Keratinocyte (primary cell): ENCODE data around the gene FANCF. TPM values are rescaled to one million over a fixed set of nuclear protein-coding genes. Genes with fewer than 3 reads are reported as not detected.

Experiments
- DNase-seq: peaks from one replicate; pipeline ENCODE4 v3.0.0-alpha.2; 2011; ENCODE audit warnings: low read depth, missing footprints, low spot score
- FAIRE-seq: peaks from 2 replicates; lab custom pipeline; 2011; peaks lifted over from hg19 to GRCh38; lab: Jason Lieb, UNC
- H2AFZ ChIP-seq: 2 replicates; pipeline ENCODE4 v1.6.0; 2012; ENCODE audit warnings: low read length, control low read depth, inconsistent platforms; ENCODE audit not compliant: control insufficient read depth
- H3K27ac ChIP-seq: 2 replicates; pipeline ENCODE4 v1.5.1; 2011; ENCODE audit warnings: low read length; ENCODE audit not compliant: control insufficient read depth, insufficient read depth
- H3K27me3 ChIP-seq: 3 replicates; pipeline ENCODE4 v1.6.0; 2011; ENCODE audit warnings: low read length; ENCODE audit not compliant: control insufficient read depth, insufficient read depth; ENCODE audit errors: extremely low read depth
- H3K36me3 ChIP-seq, 2 experiments: 2 replicates in 1 of 2; 3 replicates in 1 of 2; pipeline ENCODE4 v1.5.1; 2011; ENCODE audit warnings: low read length in 2 of 2, mild to moderate bottlenecking in 1 of 2; ENCODE audit not compliant: control insufficient read depth in 2 of 2, insufficient read depth in 2 of 2; ENCODE audit errors: extremely low read depth in 1 of 2
- H3K4me1 ChIP-seq: 3 replicates; pipeline ENCODE4 v1.5.1; 2011; ENCODE audit warnings: low read length; ENCODE audit not compliant: control insufficient read depth, insufficient read depth; ENCODE audit errors: extremely low read depth
- H3K4me2 ChIP-seq: 3 replicates; pipeline ENCODE4 v1.6.0; 2011; ENCODE audit warnings: low read depth, low read length; ENCODE audit not compliant: control insufficient read depth, insufficient read depth; ENCODE audit errors: extremely low read depth
- H3K4me3 ChIP-seq, 3 experiments: fragments of 200-600 bp in 1 of 3; sonication (generic) in 1 of 3; 2 replicates in 2 of 3; 3 replicates in 1 of 3; pipeline ENCODE4 v1.5.1; 2011 to 2016; ENCODE audit warnings: low read length in 3 of 3, mild to moderate bottlenecking in 3 of 3, control low read depth in 2 of 3, inconsistent platforms in 1 of 3, low read depth in 1 of 3, mixed read lengths in 1 of 3, mixed run types in 1 of 3, moderate library complexity in 1 of 3; ENCODE audit not compliant: control insufficient read depth in 2 of 3, insufficient read depth in 2 of 3; ENCODE audit errors: extremely low read depth in 1 of 3
- H3K79me2 ChIP-seq: 2 replicates; pipeline ENCODE4 v1.6.0; 2012; ENCODE audit warnings: low read length; ENCODE audit not compliant: control insufficient read depth, insufficient read depth
- H3K9ac ChIP-seq: 3 replicates; pipeline ENCODE4 v1.6.0; 2011; ENCODE audit warnings: low read length; ENCODE audit not compliant: control insufficient read depth, insufficient read depth; ENCODE audit errors: extremely low read depth
- H3K9me1 ChIP-seq: 3 replicates; pipeline ENCODE4 v1.6.0; 2011; ENCODE audit warnings: low read length; ENCODE audit not compliant: control insufficient read depth, insufficient read depth; ENCODE audit errors: extremely low read depth
- H3K9me3 ChIP-seq: 2 replicates; pipeline ENCODE4 v1.5.1; 2012; ENCODE audit warnings: low read depth, low read length; ENCODE audit not compliant: control insufficient read depth
- H4K20me1 ChIP-seq: 3 replicates; pipeline ENCODE4 v1.6.0; 2011; ENCODE audit warnings: low read length; ENCODE audit not compliant: control insufficient read depth, insufficient read depth; ENCODE audit errors: extremely low read depth
- CTCF ChIP-seq, 3 experiments: IDR thresholded peaks in 1 of 3; conservative IDR thresholded peaks in 1 of 3; optimal IDR thresholded peaks in 1 of 3; 2 replicates in 2 of 3; 3 replicates in 1 of 3; pipeline versions ENCODE3 to v1.5.1; 2011; ENCODE audit warnings: low read length in 3 of 3, mild to moderate bottlenecking in 3 of 3, moderate library complexity in 2 of 3, control low read depth in 1 of 3, inconsistent platforms in 1 of 3; ENCODE audit not compliant: insufficient read depth in 2 of 3; ENCODE audit errors: extremely low read depth in 1 of 3
- EZH2 ChIP-seq: IDR thresholded peaks from one replicate; pipeline ENCODE4 v1.6.1; 2012; ENCODE audit warnings: inconsistent platforms, mild to moderate bottlenecking, low read length, moderate library complexity
- dilution Hi-C: fragments of 300-500 bp; cut with MboI; formaldehyde crosslinking; loops from one replicate; pipeline ENCODE4 v1.7.0; 2020; ENCODE audit warnings: low sequenced_read_pairs; ENCODE audit not compliant: extremely low pct_ligation_motif_present
- polyA plus RNA-seq, 5 experiments: library from polyadenylated mRNA; depleted of rRNA in 3 of 5; stranded (reverse) in 3 of 5; stranded (forward) in 1 of 5; unstranded in 1 of 5; fragments of >200 nt; gene quantifications; 1 replicate in 1 of 5; 2 replicates in 3 of 5; 3 replicates in 1 of 5; pipeline versions ENCODE4 v1.2.1 to v1.2.3, GENCODE V29; 2011 to 2012; ENCODE audit warnings: missing spikeins in 2 of 5, low read depth in 1 of 5, low replicate concordance in 1 of 5

The FANCF gene
- polyA plus RNA-seq, 1 donor (not counting 4 experiments of a cell fraction or from before 2014, with no cell fraction given), result 5.2 TPM

DNA sequence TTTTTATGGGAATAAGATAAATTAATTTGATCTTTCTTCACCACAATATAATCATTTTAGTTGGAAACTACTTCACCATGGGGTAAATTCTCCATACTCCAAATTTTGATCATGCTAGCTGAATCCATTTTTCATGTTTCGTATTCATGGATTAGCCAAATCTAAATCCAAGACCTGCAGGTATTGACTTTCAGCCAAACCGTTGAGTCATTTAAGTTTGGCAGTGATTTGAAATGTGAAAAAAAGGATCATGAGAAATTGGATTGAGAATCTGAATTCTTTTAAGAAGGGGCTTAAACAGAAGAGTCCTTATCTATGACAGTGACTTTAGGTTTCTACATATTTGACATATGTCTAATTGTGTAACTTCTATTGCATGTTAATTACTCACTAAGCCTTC lies 46.1 kb upstream of the FANCF start:
- Histone ChIP-seq H3K4me1 (no peaks in the 10 kb centered on the region), H3K27ac (no peak overlapping the region), H3K27me3 (peaks cover 16% of the 10 kb centered on the region), H3K36me3 (no peaks in the 10 kb centered on the region), H3K9ac (no peak overlapping the region), H3K9me1 (no peaks in the 10 kb centered on the region), H3K4me2 (no peak overlapping the region), H3K9me3 (no peaks in the 10 kb centered on the region), H4K20me1 (no peaks in the 10 kb centered on the region), H3K4me3 (no peak overlapping the region), H2AFZ (no peak overlapping the region), H3K79me2 (no peaks in the 10 kb centered on the region)
- FAIRE-seq (no peak), DNase-seq (no peak)
- no peak for TF ChIP-seq CTCF (optimal IDR thresholded peaks at IDR 0.05 in 1 of 3, IDR thresholded peaks at IDR 0.05 in 1 of 3, conservative IDR thresholded peaks at IDR 0.05 in 1 of 3; ENCODE audit: extremely low read depth in 1 of 3, insufficient read depth in 2 of 3, low read length in 3 of 3)
- TF ChIP-seq EZH2, result no peak
- dilution Hi-C loops, result no loop called here

DNA sequence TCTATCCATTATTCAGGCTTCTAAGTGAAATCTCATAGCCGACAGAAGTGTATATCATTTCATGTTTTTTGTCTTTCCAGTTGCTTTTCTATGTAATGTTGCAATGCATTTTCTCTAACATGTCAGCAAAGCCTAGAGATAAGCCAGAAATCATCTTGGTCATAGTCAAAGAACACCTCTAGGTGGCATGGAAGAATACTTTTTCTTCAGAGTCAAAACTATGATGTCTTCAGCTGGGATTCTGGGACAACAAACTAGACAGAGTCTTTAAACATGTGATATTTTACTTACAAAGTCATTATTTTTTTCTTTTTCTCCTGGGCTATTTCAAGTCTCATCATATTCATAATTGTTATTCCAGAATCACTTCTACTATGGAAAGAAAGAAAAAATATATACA lies 45.2 kb upstream of the FANCF start:
- Histone ChIP-seq H3K36me3 (no peaks in the 10 kb centered on the region), H4K20me1 (no peaks in the 10 kb centered on the region), H3K4me2 (no peak overlapping the region), H3K9me1 (no peaks in the 10 kb centered on the region), H3K4me1 (no peaks in the 10 kb centered on the region), H3K9me3 (no peaks in the 10 kb centered on the region), H3K27me3 (peaks cover 25% of the 10 kb centered on the region), H2AFZ (no peak overlapping the region), H3K4me3 (no peak overlapping the region), H3K9ac (no peak overlapping the region), H3K79me2 (no peaks in the 10 kb centered on the region), H3K27ac (no peak overlapping the region)
- dilution Hi-C loops, result no loop called here
- no peak for DNase-seq
- TF ChIP-seq EZH2, result no peak
- peak in 2 of 3 experiments; percentile 27 to 44 for TF ChIP-seq CTCF (optimal IDR thresholded peaks at IDR 0.05 in 1 of 3, IDR thresholded peaks at IDR 0.05 in 1 of 3, conservative IDR thresholded peaks at IDR 0.05 in 1 of 3; ENCODE audit: extremely low read depth in 1 of 3, insufficient read depth in 2 of 3, low read length in 3 of 3)
- no peak for FAIRE-seq
